NCI-H1092 (cell line): ENCODE data around the gene SBSN.

ENCODE experiments used
- DNase-seq: peaks from one replicate; lab custom pipeline; 2025; lab: John Stamatoyannopoulos, UW

Gene SBSN

GRCh38 chr19:35531291-35531690 lies 3.2 kb upstream of the SBSN start:
- no peak for DNase-seq

- DNase-seq: no peak
These were observed 1.4 kb upstream of the SBSN start for GRCh38 chr19:35529241-35530218.

- DNase-seq: no peak
These were observed 2.2 kb downstream of the SBSN start for GRCh38 chr19:35525873-35526272.

- DNase-seq: no peak
These were observed 3.8 kb downstream of the SBSN start for GRCh38 chr19:35524181-35524837.

GRCh38 chr19:35522745-35523327 lies 5.3 kb downstream of the SBSN start:
- DNase-seq: no peak

- no peak for DNase-seq
These were observed 6.9 kb downstream of the SBSN start for GRCh38 chr19:35521124-35521743.

GRCh38 chr19:35519291-35519690 lies 8.8 kb downstream of the SBSN start:
- DNase-seq: no peak

GRCh38 chr19:35518313-35518712 lies 9.8 kb downstream of the SBSN start:
- no peak for DNase-seq

- no peak for DNase-seq
These were observed 10.8 kb downstream of the SBSN start for GRCh38 chr19:35517342-35517741.

- no peak for DNase-seq
These were observed 11.8 kb downstream of the SBSN start for GRCh38 chr19:35516310-35516709.

GRCh38 chr19:35514282-35514809 lies 13.8 kb downstream of the SBSN start:
- DNase-seq: no peak

GRCh38 chr19:35513628-35514281 lies 14.4 kb downstream of the SBSN start, which contains the start of gene DMKN:
Gene DMKN, minus strand, starts transcription at chr19:35513649. Its CDS starts 174 bp downstream, at chr19:35513475.
- DNase-seq: no peak

- no peak for DNase-seq
These were observed 15.1 kb downstream of the SBSN start for GRCh38 chr19:35512831-35513627.

GRCh38 chr19:35511337-35511736 lies 16.8 kb downstream of the SBSN start:
- DNase-seq: no peak

- no peak for DNase-seq
These were observed 17.5 kb downstream of the SBSN start for GRCh38 chr19:35510626-35510964.

GRCh38 chr19:35509861-35510625 lies 18.1 kb downstream of the SBSN start:
- peak; percentile 42 for DNase-seq

- no peak for DNase-seq
These were observed 19.0 kb downstream of the SBSN start for GRCh38 chr19:35509018-35509652.

GRCh38 chr19:35508129-35508528 lies 20.0 kb downstream of the SBSN start:
- no peak for DNase-seq

GRCh38 chr19:35507561-35507960 lies 20.6 kb downstream of the SBSN start:
- no peak for DNase-seq
